Retina (tissue), 1 donor: ENCODE results near the gene INF2.
A peak's percentile ranks its signal among the peaks of the same experiment; 100 is the strongest.
"Not testable (repeated sequence)": the region's sequence is repeated elsewhere in the genome, so short reads cannot be mapped to it uniquely, and the experiment has no call there.

Source experiments
- DNase-seq: peaks from one replicate; pipeline ENCODE4 v3.0.0-alpha.2; 2016

INF2 gene

DNA sequence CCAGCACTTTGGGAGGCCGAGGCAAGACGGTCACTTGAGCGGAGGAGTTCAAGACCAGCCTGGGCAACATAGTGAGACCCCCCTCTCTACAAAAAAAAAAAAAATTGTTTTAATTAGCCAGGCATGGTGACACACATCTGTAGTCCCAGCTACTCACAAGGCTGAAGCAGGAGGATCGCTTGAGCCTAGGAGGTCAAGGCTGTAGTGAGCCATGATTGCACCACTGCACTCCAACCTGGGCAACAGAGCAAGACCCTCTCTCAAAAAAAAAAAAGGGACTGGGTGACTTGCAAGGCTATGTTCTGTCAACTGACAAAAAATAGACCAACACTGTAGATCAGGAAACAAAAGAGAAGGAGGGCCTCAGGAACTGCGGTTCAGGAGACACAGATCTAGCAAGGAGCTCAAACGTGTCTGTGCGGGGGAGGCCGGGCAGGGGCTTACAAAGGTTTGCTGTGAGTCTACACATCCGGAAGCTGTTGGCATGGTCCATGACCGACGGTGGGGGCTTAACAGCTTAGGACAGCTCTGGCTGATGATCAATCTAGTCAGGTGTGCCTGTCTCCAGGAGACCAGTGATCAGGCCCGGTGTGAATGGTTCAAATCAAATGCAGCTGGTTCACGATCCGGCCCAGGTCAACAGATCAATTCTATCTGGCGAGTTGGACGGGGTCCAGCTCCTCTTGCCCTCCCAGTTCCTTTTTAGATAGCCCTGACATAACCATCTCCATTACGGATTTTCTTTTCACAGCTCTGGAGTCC lies 31.7 kb upstream of the INF2 start:
- no peak for DNase-seq

DNA sequence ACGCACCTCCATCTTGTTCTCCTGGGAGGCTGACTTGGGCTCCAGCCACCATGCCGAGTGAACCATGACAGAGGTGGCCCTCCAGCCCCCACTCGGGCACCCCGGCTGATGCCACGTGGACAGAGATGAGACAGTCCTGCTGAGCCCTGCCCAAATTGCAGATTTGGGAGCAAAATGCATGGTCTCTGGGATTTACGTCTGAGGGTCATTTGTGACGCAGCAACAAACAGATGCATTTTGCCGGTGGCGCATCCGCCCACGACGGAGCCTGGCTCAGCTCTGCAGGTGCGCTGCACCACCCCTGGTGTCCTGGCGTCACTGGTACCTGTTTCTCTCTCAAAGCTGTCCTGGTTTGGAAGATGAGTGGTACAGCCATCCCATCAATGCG lies 31.1 kb upstream of the INF2 start:
- no peak for DNase-seq

DNA sequence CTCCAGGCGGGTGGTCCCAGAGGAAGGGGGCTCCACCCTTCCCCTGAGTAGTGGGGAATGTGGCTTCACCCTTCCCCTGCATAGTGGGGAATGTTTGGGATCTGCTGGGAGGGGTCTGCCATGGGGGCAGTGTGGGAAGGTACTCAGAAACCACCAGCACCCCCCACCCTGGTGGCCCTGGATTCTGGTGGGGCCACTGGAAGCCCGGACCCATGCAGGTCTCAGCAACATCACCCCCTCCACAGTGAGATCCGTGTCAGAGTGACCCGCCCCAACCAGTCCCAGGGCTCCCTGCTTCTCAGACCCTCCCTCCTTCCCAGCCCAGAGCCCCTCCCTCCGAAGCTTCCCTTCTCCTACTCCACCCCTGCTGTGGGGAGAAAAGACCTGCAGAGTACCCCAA lies 30.3 kb upstream of the INF2 start:
- no peak for DNase-seq

DNA sequence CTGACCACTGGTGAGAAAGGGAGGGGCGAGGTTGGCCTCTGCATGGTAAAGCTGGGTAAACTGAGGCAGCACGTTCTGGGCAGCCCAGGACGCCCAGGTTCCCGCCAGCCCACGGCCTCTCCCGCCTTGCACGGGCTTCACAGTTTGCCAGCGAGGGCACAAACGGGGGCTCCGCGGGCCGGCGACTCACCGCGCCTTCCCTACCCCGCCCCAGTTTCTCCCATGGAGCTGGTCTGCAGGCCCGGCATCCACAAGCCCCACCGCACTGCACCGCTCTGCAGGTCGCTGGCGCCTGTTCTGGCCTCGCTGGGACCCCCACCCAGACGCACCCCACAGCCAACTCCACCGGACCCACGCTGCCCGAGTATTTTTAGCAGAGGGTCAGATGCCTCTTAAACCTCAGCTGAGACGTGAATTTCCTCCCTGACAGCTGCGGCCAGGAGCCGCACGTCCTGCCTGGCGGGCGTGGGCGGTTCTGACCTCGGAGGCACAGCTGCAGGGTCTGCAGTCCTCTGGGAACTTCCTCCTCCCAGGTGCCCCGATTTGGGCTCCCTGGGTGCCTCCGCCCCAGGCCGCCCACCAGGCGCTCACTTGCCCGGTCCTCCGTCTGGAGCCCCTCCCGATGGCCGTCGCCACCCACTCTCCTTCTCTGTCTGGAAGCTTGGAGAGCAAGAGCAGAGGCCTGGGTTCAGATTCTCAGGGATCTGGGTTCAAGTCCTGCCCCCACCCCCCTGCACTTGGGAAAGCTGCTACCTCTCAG lies 29.5 kb upstream of the INF2 start:
- no peak for DNase-seq

DNA sequence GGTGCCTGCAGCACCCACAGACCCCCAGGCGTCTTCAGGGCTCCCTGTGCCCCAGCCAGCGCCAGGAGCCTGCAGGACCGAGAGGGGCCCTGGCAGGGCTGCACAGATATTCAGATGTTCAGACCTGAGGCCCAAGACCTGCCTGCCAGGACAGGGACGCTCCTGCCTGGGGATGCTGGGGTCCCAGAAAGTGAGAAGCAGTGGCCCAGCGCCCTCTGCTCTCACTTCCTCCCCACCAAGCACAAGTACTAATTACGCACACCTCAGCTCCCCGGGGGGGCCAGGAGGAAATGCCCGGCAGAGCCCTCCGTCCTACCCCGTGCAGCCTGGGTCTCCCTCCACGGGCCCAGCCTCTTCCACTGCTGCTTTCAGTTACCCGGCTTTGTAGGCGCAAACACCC lies 28.8 kb upstream of the INF2 start:
- DNase-seq = no peak

DNA sequence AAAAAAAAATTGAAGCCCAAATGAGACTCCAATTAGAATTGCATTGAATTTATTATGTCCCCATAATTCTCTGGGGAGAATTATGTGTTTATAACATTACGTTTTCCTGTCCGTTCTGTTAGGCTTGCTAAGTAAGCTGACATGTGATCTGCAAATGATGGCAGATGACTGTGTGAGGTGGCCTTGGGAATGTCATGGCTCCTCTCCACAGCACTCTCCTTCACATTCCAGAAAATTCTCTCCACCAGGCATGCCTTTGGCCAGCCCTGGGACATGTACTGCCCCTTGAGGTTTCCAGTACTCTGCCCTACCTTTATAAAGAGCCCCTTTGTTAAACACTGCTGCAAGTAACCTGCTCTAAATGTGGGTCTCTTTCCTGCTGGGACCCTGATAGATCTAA lies 28.3 kb upstream of the INF2 start:
- DNase-seq = no peak

DNA sequence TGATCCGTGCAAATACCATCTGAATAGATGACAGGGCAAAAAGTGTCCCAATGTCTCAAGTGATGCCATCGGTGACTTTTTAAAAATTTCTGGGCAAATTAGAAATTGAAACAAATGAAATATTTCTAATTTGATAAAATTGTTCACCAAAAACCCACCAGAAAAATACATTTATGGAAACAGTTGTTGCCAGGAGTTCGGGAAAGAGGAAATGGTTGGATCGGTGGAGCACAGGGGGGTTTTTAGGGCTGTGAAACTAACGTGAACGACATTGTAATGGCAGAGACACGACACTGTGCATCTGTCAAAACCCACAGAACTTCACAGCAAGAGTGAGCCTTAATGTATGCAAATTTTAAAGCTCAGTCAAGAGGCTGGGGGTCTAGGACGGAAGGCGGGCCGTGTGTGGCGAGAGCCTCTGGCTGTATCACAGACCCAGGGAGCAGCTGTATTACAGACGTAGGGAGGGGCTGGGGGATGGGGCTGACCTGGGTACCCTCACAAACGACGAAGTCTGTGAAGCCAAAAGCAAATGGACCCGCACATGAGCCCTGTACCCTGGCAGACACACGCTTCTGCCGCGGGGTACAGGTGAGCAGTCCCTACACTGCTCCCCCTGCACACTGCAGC lies 27.8 kb upstream of the INF2 start:
- DNase-seq = not testable (repeated sequence)

DNA sequence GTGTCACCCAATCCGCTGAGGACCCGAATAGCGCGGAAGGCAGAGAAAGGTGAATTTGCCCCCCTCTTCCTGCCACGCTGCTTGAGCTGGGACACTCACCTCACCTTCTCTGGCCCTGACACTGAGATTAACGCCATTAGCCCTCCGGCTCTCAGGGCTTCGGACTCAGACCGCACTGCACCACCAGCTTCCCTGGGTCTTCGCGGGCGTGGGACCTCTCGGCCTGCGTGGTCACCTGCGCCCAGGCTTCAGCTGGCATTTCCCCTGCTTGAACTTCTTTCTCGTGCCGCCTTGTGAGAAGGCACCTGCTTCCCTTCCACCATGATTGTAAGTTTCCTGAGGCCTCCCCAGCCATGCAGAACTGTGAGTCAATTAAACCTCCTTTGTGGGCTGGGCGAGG lies 26.9 kb upstream of the INF2 start:
- DNase-seq = not testable (repeated sequence)

DNA sequence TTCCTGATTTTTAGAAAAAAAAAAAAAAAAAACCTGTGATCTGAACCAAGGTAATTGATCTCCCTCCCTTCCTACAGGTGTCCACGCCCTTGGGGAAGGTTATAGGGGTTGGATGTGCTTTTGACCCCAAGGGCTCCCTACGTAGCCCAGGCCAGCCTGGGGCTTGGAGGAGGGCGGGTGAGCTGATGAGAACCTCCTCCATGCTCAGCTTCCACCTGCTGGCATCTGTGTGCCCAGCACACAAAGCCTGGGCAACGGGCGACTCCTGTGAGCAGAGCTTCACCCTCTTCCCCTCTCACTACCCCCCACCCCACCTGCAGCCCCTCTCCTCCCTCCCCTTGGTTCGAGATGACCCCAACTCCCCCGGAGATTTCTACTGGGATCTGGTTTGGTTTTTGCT lies 25.3 kb upstream of the INF2 start:
- no peak for DNase-seq

DNA sequence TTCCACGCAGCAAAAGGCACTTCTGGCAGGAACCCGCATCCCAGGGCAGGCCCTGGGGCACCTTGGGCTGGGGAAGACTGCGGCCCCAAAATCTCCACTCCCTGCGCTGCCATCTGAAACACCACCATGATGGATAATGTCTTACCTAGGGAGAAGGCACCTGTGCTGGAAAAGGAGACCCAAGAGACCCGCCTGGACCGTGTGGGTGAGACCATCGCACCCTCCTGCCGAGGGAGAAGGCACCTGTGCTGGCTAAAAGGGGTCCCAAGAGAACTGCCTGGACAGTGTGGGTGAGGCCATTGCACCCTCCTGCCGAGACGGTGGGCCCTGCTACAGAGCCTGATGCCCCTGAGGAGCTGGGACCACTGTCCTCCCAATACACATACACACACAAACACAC lies 24.8 kb upstream of the INF2 start:
- no peak for DNase-seq

DNA sequence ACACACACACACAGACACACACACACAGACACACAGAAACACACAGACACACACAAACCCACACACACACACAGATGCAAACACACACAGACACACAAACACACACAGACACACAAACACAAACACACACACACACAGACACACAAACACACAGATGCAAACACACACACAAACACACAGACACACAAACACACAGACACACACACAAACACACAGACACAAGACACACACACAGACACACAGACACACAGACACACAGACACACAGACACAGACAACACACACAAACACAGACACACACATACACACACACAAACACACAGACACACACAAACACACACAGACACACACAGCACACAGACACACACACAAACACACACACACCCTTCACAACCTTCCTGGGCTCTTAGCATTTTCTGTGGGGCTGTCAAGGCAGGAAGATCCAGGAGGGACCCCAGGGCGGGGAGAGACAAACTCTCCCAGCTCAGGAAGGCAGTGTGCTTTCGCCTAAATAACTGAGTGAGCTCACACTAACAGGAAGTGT lies 24.2 kb upstream of the INF2 start:
- no peak for DNase-seq

DNA sequence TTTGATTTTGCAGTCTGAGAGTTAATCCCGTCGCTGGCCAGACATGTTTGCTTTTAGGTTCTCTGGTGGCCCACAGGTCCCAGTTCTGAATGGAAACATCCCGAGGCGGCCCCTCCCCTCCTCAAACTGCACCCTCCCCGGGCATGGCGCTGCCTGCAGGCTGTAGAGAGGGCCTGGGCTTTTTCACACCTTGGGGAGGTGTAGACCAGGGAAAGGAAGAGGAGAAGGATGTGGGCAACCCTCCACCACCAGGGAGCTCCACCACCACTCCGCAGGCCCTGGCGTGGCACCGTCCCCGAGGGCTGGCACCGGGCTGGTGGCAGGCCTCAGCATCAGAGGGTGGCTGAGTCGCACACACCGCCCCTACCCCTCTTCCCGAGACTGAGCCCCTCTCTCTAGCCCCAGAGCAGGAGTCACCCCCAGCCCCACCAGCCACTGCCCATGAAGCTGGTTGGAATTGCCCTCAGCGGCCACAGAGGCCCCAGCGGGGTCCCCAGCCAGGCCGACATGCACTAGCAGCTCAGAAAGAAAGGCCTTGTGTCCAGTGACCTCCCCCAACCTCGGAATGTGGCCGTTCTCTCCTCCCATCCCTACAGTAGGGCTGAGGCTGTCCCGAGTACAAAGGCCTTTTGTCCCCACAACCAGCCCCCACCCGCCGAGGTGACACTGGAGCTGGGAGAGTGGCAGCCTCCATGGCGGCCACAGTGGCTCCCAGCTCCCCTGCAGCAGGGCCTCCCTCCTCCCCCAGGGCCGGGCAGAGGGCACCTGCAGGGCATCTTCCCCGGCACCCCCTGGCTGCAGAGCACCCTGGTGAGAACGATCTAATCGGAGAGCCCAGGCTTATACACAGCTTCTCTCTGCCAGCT lies 23.5 kb upstream of the INF2 start:
- peak; percentile 89 for DNase-seq

DNA sequence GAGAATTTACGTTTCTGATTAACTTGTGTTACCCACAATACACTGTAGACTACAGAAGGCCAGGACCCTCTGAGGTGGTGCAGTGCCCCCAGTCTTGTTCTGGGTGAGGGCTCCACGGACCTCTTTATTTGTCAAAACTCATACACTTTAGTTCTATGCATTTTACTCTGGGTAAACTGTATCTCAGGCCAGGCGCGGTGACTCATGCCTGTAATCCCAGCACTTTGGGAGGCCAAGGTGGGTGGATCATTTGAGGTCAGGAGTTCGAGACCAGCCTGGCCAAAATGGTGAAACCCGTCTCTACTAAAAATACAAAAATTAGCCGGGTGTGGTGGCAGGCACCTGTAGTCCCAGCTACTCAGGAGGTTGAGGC lies 22.9 kb upstream of the INF2 start:
- DNase-seq = not testable (repeated sequence)

DNA sequence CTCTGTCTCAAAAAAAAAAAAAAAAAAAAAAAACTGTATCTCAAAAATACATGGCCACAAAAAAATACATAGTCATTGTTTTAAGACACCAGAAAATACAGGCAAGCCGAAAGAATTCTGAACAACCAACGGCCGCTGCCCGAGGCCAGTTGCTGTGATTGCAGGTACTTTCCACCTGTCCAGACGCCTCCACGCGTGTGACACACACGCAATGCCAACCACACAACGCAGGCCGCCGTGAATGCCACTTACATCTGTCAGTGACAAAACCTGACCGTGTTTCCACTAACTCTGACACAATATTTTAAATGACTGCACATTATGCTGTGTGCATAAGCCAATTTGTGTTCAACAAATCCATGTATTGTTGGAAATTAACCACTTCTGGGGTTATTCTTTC lies 22.4 kb upstream of the INF2 start:
- DNase-seq = no peak

DNA sequence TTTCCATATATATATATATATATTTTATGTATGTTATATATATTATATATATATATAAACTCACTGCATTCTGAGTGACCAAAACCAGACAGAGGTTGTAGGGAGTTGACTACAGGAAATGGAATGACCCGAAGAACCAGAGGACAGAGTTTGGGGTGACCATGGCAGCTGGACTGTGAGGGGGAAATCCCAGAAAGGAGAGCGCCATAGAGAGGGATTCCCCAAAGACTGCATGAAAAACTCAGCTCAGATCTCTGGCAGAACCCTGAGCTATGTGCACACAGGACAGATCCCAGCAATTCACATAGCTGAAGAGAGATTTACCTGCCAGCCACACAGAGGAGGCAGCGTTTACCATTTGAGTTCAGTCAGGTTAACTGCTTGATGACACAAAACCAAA lies 19.7 kb upstream of the INF2 start:
- DNase-seq = no peak

DNA sequence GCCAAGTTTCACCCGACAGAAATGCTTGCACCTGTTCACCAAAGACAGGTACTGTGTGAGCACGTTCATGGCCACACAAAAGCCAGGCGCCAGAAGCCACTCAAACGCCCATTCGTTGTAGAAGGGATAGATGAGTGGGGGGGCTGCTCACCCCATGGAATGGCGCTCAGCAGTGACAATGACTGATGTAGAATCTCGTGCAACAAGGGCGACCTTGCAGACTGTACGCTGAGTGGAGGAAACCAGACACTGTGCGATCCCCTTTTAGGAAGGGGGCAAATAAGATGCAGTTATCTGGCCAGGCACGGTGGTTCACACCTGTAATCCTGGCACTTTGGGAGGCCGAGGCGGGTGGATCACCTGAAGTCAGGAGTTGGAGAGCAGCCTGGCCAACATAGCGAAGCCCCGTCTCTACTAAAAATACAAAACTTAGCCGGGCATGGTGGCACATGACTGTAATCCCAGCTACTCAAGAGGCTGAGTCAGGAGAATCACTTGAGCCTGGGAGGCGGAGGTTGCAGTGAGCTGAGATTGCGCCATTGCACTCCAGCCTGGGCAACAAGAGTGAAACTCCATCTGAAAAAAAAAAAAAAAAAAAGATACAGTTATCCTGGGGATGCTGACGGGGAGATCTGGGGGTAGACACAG lies 18.0 kb upstream of the INF2 start:
- DNase-seq = not testable (repeated sequence)

DNA sequence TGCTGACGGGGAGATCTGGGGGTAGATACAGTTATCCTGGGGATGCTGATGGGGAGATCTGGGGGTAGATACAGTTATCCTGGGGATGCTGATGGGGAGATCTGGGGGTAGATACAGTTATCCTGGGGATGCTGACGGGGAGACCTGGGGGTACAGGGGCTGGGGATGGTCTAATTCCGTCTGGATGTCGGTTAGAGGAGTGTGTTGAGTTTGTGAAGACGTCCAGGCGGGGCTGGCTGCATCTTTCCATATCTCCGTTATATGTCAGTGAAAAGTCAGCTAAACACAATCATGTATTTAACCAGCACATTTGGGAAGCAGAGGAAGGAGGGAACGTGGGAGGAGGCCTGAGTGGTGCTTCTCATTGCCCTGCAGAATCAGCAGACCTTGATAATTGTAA lies 17.3 kb upstream of the INF2 start:
- not testable (repeated sequence) for DNase-seq

DNA sequence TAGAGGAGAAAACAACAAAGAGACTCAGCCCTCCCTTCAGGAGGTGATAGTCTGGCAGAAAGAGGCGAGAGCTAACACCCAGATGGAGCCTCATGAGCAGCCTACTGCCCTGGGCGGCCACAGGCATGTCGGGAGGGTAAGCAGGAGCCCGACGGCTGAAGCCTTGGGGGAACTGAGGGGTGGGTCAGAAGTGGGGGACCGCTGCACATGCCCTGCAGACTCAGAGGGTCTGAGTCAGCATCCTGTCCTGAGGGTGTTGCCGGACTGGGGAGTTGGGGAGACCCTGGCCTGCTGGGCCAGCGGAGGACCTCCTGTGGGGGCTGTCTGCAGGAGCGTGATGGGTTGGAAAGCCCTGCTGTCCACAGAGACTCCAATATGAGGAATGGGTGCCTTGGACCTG lies 15.9 kb upstream of the INF2 start:
- no peak for DNase-seq

DNA sequence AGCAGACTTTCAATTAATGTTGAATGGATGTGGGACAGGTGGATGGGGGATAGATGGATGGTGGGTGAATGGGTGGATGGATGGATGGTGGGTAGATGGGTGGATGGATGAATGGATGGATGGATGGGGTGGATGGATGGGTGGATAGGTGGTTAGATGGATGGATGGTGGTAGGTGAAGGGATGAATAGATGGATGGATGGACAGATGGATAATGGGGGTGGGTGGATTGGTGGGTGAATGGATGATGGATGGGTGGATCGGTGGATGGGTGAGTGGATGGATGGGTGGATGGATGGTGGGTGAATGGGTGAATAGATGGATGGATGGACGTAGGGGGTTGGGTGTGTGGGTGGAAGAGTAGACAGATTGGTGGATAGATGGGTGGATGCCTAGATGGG lies 14.0 kb upstream of the INF2 start:
- no peak for DNase-seq

DNA sequence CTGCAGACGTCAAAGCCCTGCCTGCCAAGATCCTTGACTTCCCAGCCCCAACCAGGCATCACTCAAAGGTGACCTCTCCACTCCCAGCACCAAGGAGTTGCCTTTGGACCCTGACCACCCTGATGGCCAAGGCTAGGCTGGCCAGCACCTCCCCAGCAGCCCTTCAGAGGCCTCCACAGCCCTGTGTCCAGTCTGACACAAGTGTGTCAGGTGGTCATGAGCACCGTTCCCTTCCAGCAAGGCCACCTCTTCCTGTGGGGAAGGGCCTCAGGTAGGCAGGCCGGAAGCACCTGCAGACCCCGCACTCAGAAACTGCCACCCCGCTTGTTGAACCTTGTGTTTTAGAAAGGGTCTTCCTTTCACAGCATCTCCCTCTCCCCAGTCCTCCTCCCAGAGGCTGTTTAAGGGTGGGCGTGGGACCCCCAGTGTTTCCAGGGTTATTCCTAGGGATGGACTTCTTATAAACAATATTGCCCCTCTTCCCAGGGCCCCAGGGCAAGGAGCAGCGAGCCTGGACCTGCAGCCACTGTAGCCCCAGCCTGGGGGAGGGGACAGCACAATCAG lies 13.2 kb upstream of the INF2 start:
- DNase-seq = no peak

DNA sequence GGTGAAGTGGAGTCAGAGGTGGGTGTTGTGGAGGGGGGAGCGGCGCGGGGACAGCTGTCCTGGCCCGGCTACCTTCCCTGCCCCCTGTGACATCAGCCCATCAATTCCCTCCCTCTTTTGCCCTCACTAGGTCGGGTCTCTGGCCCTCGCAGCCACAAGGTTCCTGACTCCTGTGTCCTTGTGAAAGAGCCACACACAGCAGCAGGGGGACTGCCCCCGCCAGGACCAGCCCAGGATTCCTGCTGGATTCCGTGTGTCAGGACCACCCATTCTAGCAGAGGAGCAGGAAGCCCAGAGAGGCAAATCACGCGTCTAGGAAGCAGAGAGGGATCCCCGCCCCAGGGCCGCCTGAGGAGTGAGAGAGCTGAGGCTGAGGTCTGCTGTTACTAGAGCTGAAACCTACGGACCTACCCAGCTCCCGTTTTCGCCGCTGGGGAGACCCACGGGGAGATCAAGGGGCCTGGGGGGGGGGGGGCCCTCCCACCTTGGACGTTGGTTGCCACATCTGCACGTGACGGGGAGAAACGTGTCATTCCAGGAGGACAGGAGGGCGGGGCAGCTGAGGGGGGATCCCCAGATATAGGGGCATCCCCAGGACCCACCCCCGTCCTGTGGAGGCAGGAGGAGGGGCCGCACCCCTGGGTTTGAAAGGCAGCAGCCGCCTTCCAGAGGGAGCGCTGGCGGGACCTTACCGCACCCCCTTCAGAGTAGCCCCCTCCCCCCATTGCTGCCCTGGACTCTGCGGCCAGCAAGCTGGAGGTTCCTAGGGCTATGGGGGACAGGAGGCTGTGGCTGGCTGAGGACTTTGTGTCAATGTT lies 12.5 kb upstream of the INF2 start:
- DNase-seq = peak; percentile 63
